ENCODE measurements around the gene ARHGAP32.

DNA sequence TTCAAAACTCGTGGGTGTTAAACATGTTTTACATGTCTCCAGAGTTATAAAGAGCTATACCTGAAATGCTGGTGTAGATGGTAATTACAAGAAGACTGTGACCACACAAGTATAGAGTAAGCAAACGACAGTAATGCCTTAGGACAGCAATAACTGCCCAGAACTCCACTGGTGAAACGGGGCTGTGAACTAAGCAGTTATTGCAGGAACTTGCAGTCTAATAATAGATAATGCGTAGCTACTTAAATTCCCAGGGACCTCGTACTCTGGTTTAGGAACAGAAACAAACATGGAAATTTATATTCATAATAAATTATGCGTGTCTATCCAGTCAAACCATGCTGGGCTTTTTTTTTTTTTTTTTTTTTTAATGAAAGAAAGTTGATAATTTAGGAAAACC lies 224.5 kb downstream of the ARHGAP32 start:
- TF ChIP-seq SIN3A (IDR thresholded peaks at IDR 0.05; ENCODE audit: borderline replicate concordance, insufficient read depth, low read length), result no peak
- no peak for TF ChIP-seq TAF1 (IDR thresholded peaks at IDR 0.05; ENCODE audit: borderline replicate concordance, insufficient read depth, low read length)
- no peak for TF ChIP-seq POLR2AphosphoS5 (IDR thresholded peaks at IDR 0.05; ENCODE audit: low read depth, low read length)
- no peak for TF ChIP-seq REST (IDR thresholded peaks at IDR 0.05; ENCODE audit: insufficient read depth in 1 of 2, low read depth in 2 of 2, low read length in 2 of 2)

Data from PFSK-1 (cell line).